NCI-H748 (cell line): ENCODE measurements around the gene DOCK3.
"Not testable (repeated sequence)": the region's sequence is repeated elsewhere in the genome, so short reads cannot be mapped to it uniquely, and the experiment has no call there.

Source experiments
- DNase-seq: peaks from one replicate; lab custom pipeline; 2025; ENCODE audit not compliant: unreplicated experiment; lab: John Stamatoyannopoulos, UW

Gene DOCK3

GRCh38 chr3:51297333-51297732 is 622.6 kb downstream of the DOCK3 start:
- no peak for DNase-seq

DNA sequence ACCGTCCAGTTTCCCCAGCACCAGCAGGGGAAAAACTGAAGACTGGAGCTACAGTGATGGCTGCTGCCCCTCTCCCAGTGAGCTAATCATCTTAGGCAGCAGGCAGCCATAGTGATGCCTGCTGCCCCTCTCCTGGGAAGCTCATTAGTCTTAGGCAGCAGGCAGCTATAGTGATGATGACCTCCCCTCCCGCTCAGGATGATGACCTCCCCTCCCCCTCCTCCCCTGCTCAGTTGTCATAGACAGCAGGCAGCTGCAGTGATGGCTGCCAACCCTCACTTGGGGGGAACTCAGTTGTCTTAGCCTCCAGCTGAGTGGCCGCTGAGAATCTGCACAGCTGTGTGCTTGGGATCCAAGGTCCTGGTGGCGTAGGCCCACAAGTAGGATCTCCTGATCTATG is 629.5 kb downstream of the DOCK3 start:
- DNase-seq: no peak

GRCh38 chr3:51306093-51306492 is 631.4 kb downstream of the DOCK3 start:
- no peak for DNase-seq

- no peak for DNase-seq
Measured at GRCh38 chr3:51307458-51307857, 632.7 kb downstream of the DOCK3 start.

- DNase-seq: not testable (repeated sequence)
Measured at GRCh38 chr3:51307945-51308607, 633.3 kb downstream of the DOCK3 start.

GRCh38 chr3:51311055-51311454 is 636.3 kb downstream of the DOCK3 start:
- no peak for DNase-seq

GRCh38 chr3:51328206-51328605 is 653.5 kb downstream of the DOCK3 start:
- DNase-seq: no peak

- no peak for DNase-seq
Measured at GRCh38 chr3:51330046-51330445, 655.3 kb downstream of the DOCK3 start.

- DNase-seq: no peak
Measured at GRCh38 chr3:51332156-51332555, 657.4 kb downstream of the DOCK3 start.

GRCh38 chr3:51333021-51333420 is 658.3 kb downstream of the DOCK3 start:
- DNase-seq: no peak

DNA sequence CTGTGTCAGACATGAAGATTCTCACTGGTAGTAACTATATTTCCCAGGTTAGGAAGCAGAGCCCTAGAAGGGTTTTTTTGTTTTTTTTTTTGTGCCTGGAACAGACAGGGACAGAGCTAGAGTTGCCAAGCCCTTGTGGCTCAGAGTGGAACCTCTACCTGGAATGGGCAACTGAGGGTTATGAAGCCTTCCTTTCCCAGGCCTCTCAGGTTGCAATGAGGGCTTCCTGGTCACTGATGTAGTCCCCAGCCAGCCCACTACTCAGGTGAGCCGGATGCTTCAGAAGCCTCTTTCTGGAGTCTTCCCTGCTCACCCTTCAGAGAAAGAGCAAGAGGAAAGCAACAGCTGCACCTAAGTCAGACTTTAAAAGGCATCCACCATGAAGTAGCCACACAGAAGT is 661.5 kb downstream of the DOCK3 start:
- no peak for DNase-seq

DNA sequence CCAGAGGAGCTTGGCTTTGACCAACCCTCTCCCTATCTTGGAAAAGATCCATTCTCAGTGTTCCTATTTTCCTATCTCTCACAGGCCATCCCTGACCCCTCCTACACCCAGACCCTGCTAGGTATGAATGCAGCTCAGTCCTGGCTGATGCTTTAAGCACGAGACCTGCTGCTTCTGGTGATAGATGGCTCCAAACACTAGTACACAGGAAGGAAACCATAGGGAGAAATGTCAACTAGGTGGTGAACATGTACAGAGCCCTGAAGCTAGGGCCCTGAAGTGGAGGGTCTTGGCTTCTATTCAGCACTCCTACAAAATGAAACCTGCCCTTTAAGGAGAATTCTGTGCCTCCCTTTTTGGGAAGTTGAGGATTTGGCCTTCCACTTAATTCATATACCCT is 662.9 kb downstream of the DOCK3 start:
- no peak for DNase-seq

- no peak for DNase-seq
Measured at GRCh38 chr3:51338632-51339031, 663.9 kb downstream of the DOCK3 start.

GRCh38 chr3:51340013-51340829 is 665.5 kb downstream of the DOCK3 start:
- no peak for DNase-seq

GRCh38 chr3:51340989-51341636 is 666.4 kb downstream of the DOCK3 start:
- no peak for DNase-seq

- no peak for DNase-seq
Measured at GRCh38 chr3:51343918-51344687, 669.4 kb downstream of the DOCK3 start.

DNA sequence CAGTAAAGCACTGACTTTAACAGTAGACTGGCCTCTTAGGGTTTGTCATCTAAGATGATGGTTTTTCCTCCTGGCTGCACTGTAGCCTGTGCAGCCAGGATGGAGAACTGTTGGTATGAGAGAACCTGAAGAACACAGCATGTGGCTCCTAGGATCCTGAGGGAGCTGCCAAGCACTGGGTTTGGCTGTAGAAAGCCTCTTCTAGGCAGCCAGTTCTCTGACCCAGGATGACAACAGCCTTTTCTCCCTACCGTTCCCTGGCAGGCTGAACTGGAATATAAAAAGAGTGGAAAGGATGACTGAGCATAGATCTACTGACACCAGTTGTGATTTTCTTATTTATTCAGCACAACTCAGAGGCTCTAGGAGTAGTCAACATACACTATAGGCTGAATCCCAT is 676.0 kb downstream of the DOCK3 start:
- no peak for DNase-seq

- no peak for DNase-seq
Measured at GRCh38 chr3:51353131-51353530, 678.4 kb downstream of the DOCK3 start.

DNA sequence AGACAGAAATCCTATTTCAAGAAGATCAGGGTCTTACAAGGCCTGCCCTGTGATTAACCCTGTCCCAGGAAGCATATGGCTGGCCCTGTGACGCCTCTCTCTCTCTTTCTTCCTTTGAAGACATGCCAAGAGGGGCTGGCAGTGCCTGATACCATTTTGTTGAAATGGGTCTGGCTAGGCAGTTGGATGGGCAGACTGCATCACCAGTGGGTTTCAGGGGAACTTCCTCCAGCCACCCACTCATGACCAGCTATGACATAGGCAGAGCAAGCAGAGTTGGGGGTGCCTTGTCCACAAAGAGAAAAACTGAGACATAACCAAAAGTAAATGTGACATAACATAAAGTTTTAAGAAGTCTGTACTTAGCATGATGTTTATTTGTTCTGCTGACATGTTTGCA is 679.0 kb downstream of the DOCK3 start:
- no peak for DNase-seq

- DNase-seq: no peak
Measured at GRCh38 chr3:51354172-51354571, 679.4 kb downstream of the DOCK3 start.
